Activated naive CD8-positive, alpha-beta T cell treated with anti-CD3 and anti-CD28 coated beads, Interleukin-2, amount 50 U/mL, for 16 hours (primary cell): ENCODE measurements around the gene APMAP.
A peak's percentile ranks its signal among the peaks of the same experiment; 100 is the strongest.
"Not testable (repeated sequence)": the region's sequence is repeated elsewhere in the genome, so short reads cannot be mapped to it uniquely, and the experiment has no call there.

Experiments used
- DNase-seq: peaks from one replicate; pipeline ENCODE4 v3.0.0-alpha.2; 2020; ENCODE audit warnings: low read depth, low spot score

Gene APMAP

GRCh38 chr20:25008388-25009217 is 16.1 kb upstream of the APMAP start:
- no peak for DNase-seq

GRCh38 chr20:25007491-25008305 is 15.1 kb upstream of the APMAP start:
- no peak for DNase-seq

GRCh38 chr20:25006431-25007167 is 14.0 kb upstream of the APMAP start:
- no peak for DNase-seq

- DNase-seq, result no peak
Observed at GRCh38 chr20:25005661-25006060, 13.1 kb upstream of the APMAP start.

GRCh38 chr20:25005220-25005619 is 12.7 kb upstream of the APMAP start:
- DNase-seq, result no peak

- no peak for DNase-seq
Observed at GRCh38 chr20:25003002-25003401, 10.5 kb upstream of the APMAP start.

GRCh38 chr20:25001323-25001722 is 8.8 kb upstream of the APMAP start:
- DNase-seq, result not testable (repeated sequence)

GRCh38 chr20:25000268-25000801 is 7.8 kb upstream of the APMAP start:
- DNase-seq, result no peak

- DNase-seq, result no peak
Observed at GRCh38 chr20:24999568-24999967, 7.0 kb upstream of the APMAP start.

- DNase-seq, result no peak
Observed at GRCh38 chr20:24998631-24999445, 6.3 kb upstream of the APMAP start.

GRCh38 chr20:24998121-24998520 is 5.6 kb upstream of the APMAP start:
- DNase-seq, result no peak

- DNase-seq, result no peak
Observed at GRCh38 chr20:24996449-24997377, 4.2 kb upstream of the APMAP start.

- DNase-seq, result no peak
Observed at GRCh38 chr20:24995741-24996448, 3.3 kb upstream of the APMAP start.

GRCh38 chr20:24994470-24995368 is 2.2 kb upstream of the APMAP start:
- DNase-seq, result peak; percentile 69

- DNase-seq, result no peak
Observed at GRCh38 chr20:24994186-24994465, 1.6 kb upstream of the APMAP start.

- DNase-seq, result no peak
Observed at GRCh38 chr20:24993337-24994185, 1.0 kb upstream of the APMAP start.

- DNase-seq, result no peak
Observed at GRCh38 chr20:24991897-24992486, 559 bp downstream of the APMAP start.
